Left renal pelvis (tissue), 4 donors: ENCODE data around the gene ITPA. TPM values are rescaled to one million over a fixed set of nuclear protein-coding genes. Genes with fewer than 3 reads are reported as not detected.

Experiments
- DNase-seq, 4 donors: peaks; one replicate each; pipeline ENCODE4 v3.0.0-alpha.2; 2013; ENCODE audit warnings: low read depth in 4 of 4, low spot score in 3 of 4
- polyA plus RNA-seq, 4 donors: library from polyadenylated mRNA; unstranded; fragments of 120-200 nt; gene quantifications; one replicate each; pipeline ENCODE4 v1.2.1, GENCODE V29; 2013; ENCODE audit not compliant: insufficient read length in 4 of 4

The ITPA gene
- polyA plus RNA-seq, 4 donors, result 39.4 to 79.6 (median 48.7) TPM

- DNase-seq, result no peak
Observed at GRCh38 chr20:3226093-3226492, 16.8 kb downstream of the ITPA start.

GRCh38 chr20:3226864-3227263 is 17.6 kb downstream of the ITPA start:
- no peak for DNase-seq

GRCh38 chr20:3227506-3227905 is 18.2 kb downstream of the ITPA start:
- DNase-seq, result no peak

- DNase-seq, result no peak
Observed at GRCh38 chr20:3227936-3228749, 18.8 kb downstream of the ITPA start.

GRCh38 chr20:3228750-3229032 is 19.4 kb downstream of the ITPA start:
- DNase-seq, result no peak

GRCh38 chr20:3229158-3229557 is 19.9 kb downstream of the ITPA start:
- no peak for DNase-seq

GRCh38 chr20:3229798-3230197 is 20.5 kb downstream of the ITPA start:
- DNase-seq, result no peak

GRCh38 chr20:3231116-3231515 is 21.8 kb downstream of the ITPA start:
- DNase-seq, result no peak

- DNase-seq, result no peak
Observed at GRCh38 chr20:3231889-3232588, 22.7 kb downstream of the ITPA start.

- no peak for DNase-seq
Observed at GRCh38 chr20:3233131-3233990, 24.1 kb downstream of the ITPA start.

GRCh38 chr20:3233991-3234498 is 24.7 kb downstream of the ITPA start:
- DNase-seq, result no peak

GRCh38 chr20:3235666-3236324 is 26.5 kb downstream of the ITPA start:
- no peak for DNase-seq

GRCh38 chr20:3237011-3237957 is 28.0 kb downstream of the ITPA start:
- DNase-seq, result no peak

GRCh38 chr20:3237958-3238615 is 28.8 kb downstream of the ITPA start:
- DNase-seq, result no peak

- DNase-seq, result no peak
Observed at GRCh38 chr20:3238616-3239025, 29.3 kb downstream of the ITPA start.

GRCh38 chr20:3239026-3239866 is 29.9 kb downstream of the ITPA start, which contains the start of gene SLC4A11:
TSS of gene SLC4A11 (minus strand) at chr20:3239190. CDS start at chr20:3239137, 53 bp downstream.
- DNase-seq, result no peak

- DNase-seq, result no peak
Observed at GRCh38 chr20:3239867-3240775, 30.8 kb downstream of the ITPA start.
